ENCODE measurements around the gene PRRX2. TPM values are rescaled to one million over a fixed set of nuclear protein-coding genes. Genes with fewer than 3 reads are reported as not detected.
A peak's percentile ranks its signal among the peaks of the same experiment; 100 is the strongest.

Gene PRRX2
- total RNA-seq, 1 experiment from 2014 or later = not detected

GRCh38 chr9:129681924-129682323, 16.5 kb downstream of the PRRX2 start:
- H3K27ac Mint-ChIP-seq (ENCODE audit: unreplicated experiment) = no peak overlapping the region
- no peak overlapping the region for H3K4me3 Mint-ChIP-seq (ENCODE audit: low read depth, unreplicated experiment)
- no peak for DNase-seq
- peaks cover 15% of the 10 kb centered on the region for H3K27me3 Mint-ChIP-seq (ENCODE audit: unreplicated experiment)
- no peaks in the 10 kb centered on the region for H3K36me3 Mint-ChIP-seq (ENCODE audit: insufficient read depth, unreplicated experiment)
- TF ChIP-seq, protein P1, sequence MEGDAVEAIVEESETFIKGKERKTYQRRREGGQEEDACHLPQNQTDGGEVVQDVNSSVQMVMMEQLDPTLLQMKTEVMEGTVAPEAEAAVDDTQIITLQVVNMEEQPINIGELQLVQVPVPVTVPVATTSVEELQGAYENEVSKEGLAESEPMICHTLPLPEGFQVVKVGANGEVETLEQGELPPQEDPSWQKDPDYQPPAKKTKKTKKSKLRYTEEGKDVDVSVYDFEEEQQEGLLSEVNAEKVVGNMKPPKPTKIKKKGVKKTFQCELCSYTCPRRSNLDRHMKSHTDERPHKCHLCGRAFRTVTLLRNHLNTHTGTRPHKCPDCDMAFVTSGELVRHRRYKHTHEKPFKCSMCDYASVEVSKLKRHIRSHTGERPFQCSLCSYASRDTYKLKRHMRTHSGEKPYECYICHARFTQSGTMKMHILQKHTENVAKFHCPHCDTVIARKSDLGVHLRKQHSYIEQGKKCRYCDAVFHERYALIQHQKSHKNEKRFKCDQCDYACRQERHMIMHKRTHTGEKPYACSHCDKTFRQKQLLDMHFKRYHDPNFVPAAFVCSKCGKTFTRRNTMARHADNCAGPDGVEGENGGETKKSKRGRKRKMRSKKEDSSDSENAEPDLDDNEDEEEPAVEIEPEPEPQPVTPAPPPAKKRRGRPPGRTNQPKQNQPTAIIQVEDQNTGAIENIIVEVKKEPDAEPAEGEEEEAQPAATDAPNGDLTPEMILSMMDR (IDR thresholded peaks at IDR 0.05; ENCODE audit: unreplicated experiment) = no peak
- intact Hi-C loops (cut with micrococcal nuclease; ENCODE audit: unreplicated experiment) = no loop called here
- no peaks in the 10 kb centered on the region for H3K9me3 Mint-ChIP-seq (ENCODE audit: low read depth, unreplicated experiment)
- CTCF ChIA-PET = interaction anchor here (0.6 kb wide), 1 partner anchor 620 kb away, joined by 5 read pairs; no protein-coding TSS in a partner anchor
- BruUV-seq (replicated peaks) = no TSS peak
- peaks cover 9% of the 10 kb centered on the region for H3K4me1 Mint-ChIP-seq (ENCODE audit: low read depth, unreplicated experiment)

DNA sequence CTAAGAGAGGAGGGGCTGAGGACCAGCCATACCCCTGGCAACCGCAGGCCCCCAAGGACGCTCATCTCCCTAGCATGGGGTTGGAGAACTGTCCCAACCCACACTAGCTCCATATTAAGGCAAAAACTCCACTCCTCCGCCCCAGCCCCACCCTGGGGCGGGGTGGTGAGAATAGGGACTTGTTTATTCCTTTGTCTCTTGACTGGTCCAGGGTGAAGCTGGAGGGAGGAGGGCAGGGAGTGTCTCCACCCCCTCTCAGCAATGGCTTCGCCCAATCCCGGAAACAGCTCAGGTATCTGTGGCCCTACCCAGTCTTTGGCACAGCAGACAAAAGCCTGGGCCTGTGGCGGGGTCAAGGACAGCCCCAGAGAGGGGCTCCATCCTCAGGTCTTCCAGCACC, 16.9 kb downstream of the PRRX2 start:
- no peak overlapping the region for H3K4me3 Mint-ChIP-seq (ENCODE audit: low read depth, unreplicated experiment)
- H3K4me1 Mint-ChIP-seq (ENCODE audit: low read depth, unreplicated experiment) = peaks cover 9% of the 10 kb centered on the region
- no TSS peak for BruUV-seq (replicated peaks)
- CTCF ChIA-PET = interaction anchor here (0.6 kb wide), 1 partner anchor 620 kb away, joined by 5 read pairs; no protein-coding TSS in a partner anchor
- TF ChIP-seq, protein P1 (IDR thresholded peaks at IDR 0.05; ENCODE audit: unreplicated experiment) = no peak
- H3K27ac Mint-ChIP-seq (ENCODE audit: unreplicated experiment) = no peak overlapping the region
- intact Hi-C loops (cut with micrococcal nuclease; ENCODE audit: unreplicated experiment) = no loop called here
- no peaks in the 10 kb centered on the region for H3K36me3 Mint-ChIP-seq (ENCODE audit: insufficient read depth, unreplicated experiment)
- peaks cover 13% of the 10 kb centered on the region for H3K27me3 Mint-ChIP-seq (ENCODE audit: unreplicated experiment)
- H3K9me3 Mint-ChIP-seq (ENCODE audit: low read depth, unreplicated experiment) = no peaks in the 10 kb centered on the region
- DNase-seq = no peak

DNA sequence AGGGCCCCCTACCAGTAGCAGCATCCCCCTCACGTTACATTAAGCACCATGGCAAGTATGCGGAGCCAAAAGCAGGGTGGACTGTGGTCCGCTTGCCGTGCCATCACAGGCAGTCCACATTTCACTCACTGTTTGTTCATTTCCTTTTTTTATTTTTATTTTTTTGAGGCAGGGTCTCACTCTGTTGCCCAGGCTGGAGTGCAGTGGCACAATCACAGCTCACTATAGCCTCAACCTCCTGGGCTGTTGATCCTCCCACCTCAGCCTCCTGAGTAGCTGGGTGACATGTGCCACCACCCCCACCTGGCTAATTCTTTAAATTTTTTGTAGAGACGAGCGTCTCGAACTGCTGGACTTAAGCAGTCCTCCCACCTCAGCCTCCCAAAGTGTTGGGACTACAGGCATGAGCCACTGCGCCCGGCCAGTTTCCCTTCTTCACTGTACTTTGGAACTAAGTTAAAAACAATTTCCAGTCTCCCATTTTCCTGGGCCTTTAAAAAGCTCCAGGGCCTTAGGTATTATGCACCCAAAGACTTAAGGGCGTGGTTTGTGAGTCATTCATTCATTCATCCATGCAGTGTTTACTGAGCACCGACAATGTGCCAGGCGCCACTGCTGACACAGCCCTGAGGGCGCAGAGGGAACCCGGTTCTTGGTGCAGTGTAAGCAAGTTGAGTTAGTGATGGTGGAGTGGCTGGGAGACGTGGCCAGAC, 19.9 kb downstream of the PRRX2 start:
- Mint-ChIP-seq H3K27ac (ENCODE audit: unreplicated experiment) (no peak overlapping the region), H3K27me3 (ENCODE audit: unreplicated experiment) (no peaks in the 10 kb centered on the region), H3K36me3 (ENCODE audit: insufficient read depth, unreplicated experiment) (no peaks in the 10 kb centered on the region), H3K9me3 (ENCODE audit: low read depth, unreplicated experiment) (no peaks in the 10 kb centered on the region), H3K4me1 (ENCODE audit: low read depth, unreplicated experiment) (peaks cover 9% of the 10 kb centered on the region), H3K4me3 (ENCODE audit: low read depth, unreplicated experiment) (no peak overlapping the region)
- BruUV-seq (replicated peaks) = no TSS peak
- CTCF ChIA-PET = no interaction called here
- DNase-seq = peak; percentile 25
- TF ChIP-seq, protein P1 (IDR thresholded peaks at IDR 0.05; ENCODE audit: unreplicated experiment) = no peak
- intact Hi-C loops (cut with micrococcal nuclease; ENCODE audit: unreplicated experiment) = no loop called here

DNA sequence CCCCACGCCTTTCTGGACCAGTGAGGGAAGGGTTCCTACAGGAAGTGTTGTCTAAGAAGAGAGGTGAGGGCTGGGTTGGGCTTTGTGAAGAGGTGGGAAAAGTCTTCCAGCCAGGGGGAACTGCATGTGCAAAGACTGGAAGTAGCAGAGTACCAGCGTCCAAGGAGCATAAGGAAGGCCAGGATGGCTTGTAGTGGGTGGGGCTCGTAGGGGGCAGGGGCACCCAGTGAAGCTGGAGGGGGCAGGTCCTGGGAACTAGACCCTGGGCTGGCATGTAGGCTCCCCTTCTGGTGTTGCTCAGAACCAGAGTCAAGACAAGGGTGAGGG, 20.4 kb downstream of the PRRX2 start:
- Mint-ChIP-seq H3K4me1 (ENCODE audit: low read depth, unreplicated experiment) (peaks cover 9% of the 10 kb centered on the region), H3K27me3 (ENCODE audit: unreplicated experiment) (no peaks in the 10 kb centered on the region), H3K9me3 (ENCODE audit: low read depth, unreplicated experiment) (no peaks in the 10 kb centered on the region), H3K36me3 (ENCODE audit: insufficient read depth, unreplicated experiment) (no peaks in the 10 kb centered on the region), H3K27ac (ENCODE audit: unreplicated experiment) (no peak overlapping the region), H3K4me3 (ENCODE audit: low read depth, unreplicated experiment) (no peak overlapping the region)
- intact Hi-C loops (cut with micrococcal nuclease; ENCODE audit: unreplicated experiment) = no loop called here
- TF ChIP-seq, protein P1 (IDR thresholded peaks at IDR 0.05; ENCODE audit: unreplicated experiment) = no peak
- no TSS peak for BruUV-seq (replicated peaks)
- no peak for DNase-seq
- CTCF ChIA-PET = no interaction called here
